ENCODE measurements around the gene CRP.

CRP gene

DNA sequence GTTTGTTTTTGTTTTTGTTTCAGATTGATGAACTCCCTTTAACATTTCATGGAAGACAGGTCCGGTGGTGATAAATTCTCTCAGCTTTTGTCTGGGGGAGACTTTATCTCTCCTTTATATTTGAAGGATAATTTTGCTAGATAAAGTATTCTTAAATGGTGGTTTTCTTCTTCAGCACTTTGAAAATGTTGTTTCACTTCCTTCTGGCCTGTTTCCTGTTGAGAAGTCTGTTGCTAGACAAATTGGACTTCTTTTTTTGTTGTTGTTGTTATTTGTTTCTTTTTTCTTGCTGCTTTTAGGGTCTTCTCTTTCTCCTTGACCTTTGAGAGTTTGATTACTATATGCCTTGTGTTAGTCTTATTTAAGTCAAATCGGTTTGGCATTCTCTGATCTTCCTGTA lies 50.8 kb downstream of the CRP start:
- no peak overlapping the region for H3K4me3 ChIP-seq (ENCODE audit: low read depth, low read length)
- TF ChIP-seq, protein P1, sequence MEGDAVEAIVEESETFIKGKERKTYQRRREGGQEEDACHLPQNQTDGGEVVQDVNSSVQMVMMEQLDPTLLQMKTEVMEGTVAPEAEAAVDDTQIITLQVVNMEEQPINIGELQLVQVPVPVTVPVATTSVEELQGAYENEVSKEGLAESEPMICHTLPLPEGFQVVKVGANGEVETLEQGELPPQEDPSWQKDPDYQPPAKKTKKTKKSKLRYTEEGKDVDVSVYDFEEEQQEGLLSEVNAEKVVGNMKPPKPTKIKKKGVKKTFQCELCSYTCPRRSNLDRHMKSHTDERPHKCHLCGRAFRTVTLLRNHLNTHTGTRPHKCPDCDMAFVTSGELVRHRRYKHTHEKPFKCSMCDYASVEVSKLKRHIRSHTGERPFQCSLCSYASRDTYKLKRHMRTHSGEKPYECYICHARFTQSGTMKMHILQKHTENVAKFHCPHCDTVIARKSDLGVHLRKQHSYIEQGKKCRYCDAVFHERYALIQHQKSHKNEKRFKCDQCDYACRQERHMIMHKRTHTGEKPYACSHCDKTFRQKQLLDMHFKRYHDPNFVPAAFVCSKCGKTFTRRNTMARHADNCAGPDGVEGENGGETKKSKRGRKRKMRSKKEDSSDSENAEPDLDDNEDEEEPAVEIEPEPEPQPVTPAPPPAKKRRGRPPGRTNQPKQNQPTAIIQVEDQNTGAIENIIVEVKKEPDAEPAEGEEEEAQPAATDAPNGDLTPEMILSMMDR (IDR thresholded peaks at IDR 0.05; ENCODE audit: low read depth, low read length), result no peak

More for the DNA sequence above, 50.8 kb downstream of the CRP start:
- DNase-seq (ENCODE audit: low read depth, low spot score), result no peak
- in situ Hi-C loops (cut with HindIII; ENCODE audit: low sequenced_read_pairs), result no loop called here
